NOMO-1 (cell line): ENCODE measurements around the gene COL24A1.

Experiments used
- DNase-seq, 2 experiments: peaks; one replicate each; lab custom pipeline; 2025; ENCODE audit not compliant: unreplicated experiment in 2 of 2; lab: John Stamatoyannopoulos, UW

COL24A1 gene

GRCh38 chr1:86156566-86157455 lies at the start of gene COL24A1:
TSS of gene COL24A1 (minus strand) at chr1:86156772. CDS start at chr1:86156396, 376 bp downstream.
- peak; percentile 63 to 72 for DNase-seq

- DNase-seq, result no peak
Observed at GRCh38 chr1:86205741-86206140, 49.2 kb upstream of the COL24A1 start.

- no peak for DNase-seq
Observed at GRCh38 chr1:86202552-86203340, 46.2 kb upstream of the COL24A1 start.

- DNase-seq, result no peak
Observed at GRCh38 chr1:86201311-86201710, 44.7 kb upstream of the COL24A1 start.

- no peak for DNase-seq
Observed at GRCh38 chr1:86200901-86201300, 44.3 kb upstream of the COL24A1 start.

- no peak for DNase-seq
Observed at GRCh38 chr1:86197206-86197855, 40.8 kb upstream of the COL24A1 start.

GRCh38 chr1:86195281-86195680 lies 38.7 kb upstream of the COL24A1 start:
- no peak for DNase-seq

- no peak for DNase-seq
Observed at GRCh38 chr1:86194491-86195034, 38.0 kb upstream of the COL24A1 start.

- DNase-seq, result no peak
Observed at GRCh38 chr1:86192417-86192816, 35.8 kb upstream of the COL24A1 start.

GRCh38 chr1:86191958-86192357 lies 35.4 kb upstream of the COL24A1 start:
- DNase-seq, result no peak

GRCh38 chr1:86190873-86191272 lies 34.3 kb upstream of the COL24A1 start:
- DNase-seq, result no peak

GRCh38 chr1:86184426-86184825 lies 27.9 kb upstream of the COL24A1 start:
- no peak for DNase-seq

- no peak for DNase-seq
Observed at GRCh38 chr1:86183810-86184209, 27.2 kb upstream of the COL24A1 start.

GRCh38 chr1:86176226-86176625 lies 19.7 kb upstream of the COL24A1 start:
- DNase-seq, result peak in 1 of 2 experiments; percentile 11

GRCh38 chr1:86175756-86176155 lies 19.2 kb upstream of the COL24A1 start:
- no peak for DNase-seq

GRCh38 chr1:86169625-86170024 lies 13.1 kb upstream of the COL24A1 start:
- DNase-seq, result no peak

- no peak for DNase-seq
Observed at GRCh38 chr1:86159800-86160199, 3.2 kb upstream of the COL24A1 start.

- DNase-seq, result peak; percentile 21 to 63
Observed at GRCh38 chr1:86155807-86156565, 586 bp downstream of the COL24A1 start.

- DNase-seq, result peak; percentile 20
Observed at GRCh38 chr1:86155051-86155806, 1.3 kb downstream of the COL24A1 start.
